SK-N-SH treated with all-trans-retinoic acid at 6 μM for 48 hours (cell line): Measurements from ENCODE around the gene CTNND2.

Experiments
- ATAC-seq: fragments of 200-7000 bp; cut with Tn5 transposase; 3 replicates; pipeline ENCODE4 v1.9.1; 2020; ENCODE audit warnings: mild to moderate bottlenecking, moderate library complexity
- ARNTL ChIP-seq: fragments of 450-650 bp; formaldehyde crosslinking; IDR thresholded peaks from 2 replicates; pipeline ENCODE4 v1.5.0; 2020; ENCODE audit warnings: low read depth, mild to moderate bottlenecking, moderate library complexity, borderline replicate concordance
- BACH2 ChIP-seq: fragments of 250-450 bp; sonication (Bioruptor Pico); IDR thresholded peaks from 2 replicates; pipeline ENCODE4 v1.9.0; 2021; ENCODE audit warnings: mild to moderate bottlenecking, borderline replicate concordance
- CREB5 ChIP-seq: fragments of 250-450 bp; sonication (Bioruptor Pico); IDR thresholded peaks from 2 replicates; pipeline ENCODE4 v1.5.1; 2020; ENCODE audit warnings: low read depth, mild to moderate bottlenecking, moderate library complexity
- CSRNP3 ChIP-seq: fragments of 250-450 bp; sonication (Bioruptor Pico); IDR thresholded peaks from 2 replicates; pipeline ENCODE4 v1.5.1; 2021; ENCODE audit warnings: mild to moderate bottlenecking, moderate library complexity
- ESRRG ChIP-seq: fragments of 250-450 bp; sonication (Bioruptor Pico); IDR thresholded peaks from 2 replicates; pipeline ENCODE4 v1.6.1; 2021; ENCODE audit warnings: mild to moderate bottlenecking
- OSR1 ChIP-seq: fragments of 250-450 bp; sonication (Bioruptor Pico); IDR thresholded peaks from 2 replicates; pipeline ENCODE4 v1.8.0; 2022; ENCODE audit warnings: moderate library complexity, mild to moderate bottlenecking, inconsistent platforms
- PATZ1 ChIP-seq: fragments of 250-450 bp; sonication (Bioruptor Pico); IDR thresholded peaks from 2 replicates; pipeline ENCODE4 v1.8.0; 2020; ENCODE audit warnings: mild to moderate bottlenecking, moderate library complexity, borderline replicate concordance
- PPARA ChIP-seq: fragments of 250-450 bp; sonication (Bioruptor Pico); IDR thresholded peaks from 2 replicates; pipeline ENCODE4 v1.5.0; 2020; ENCODE audit warnings: mild to moderate bottlenecking, borderline replicate concordance
- RARB ChIP-seq: fragments of 250-450 bp; sonication (Bioruptor Pico); IDR thresholded peaks from 2 replicates; pipeline ENCODE4 v1.8.0; 2021; ENCODE audit warnings: mild to moderate bottlenecking, moderate library complexity
- SNAI2 ChIP-seq: fragments of 250-450 bp; sonication (Bioruptor Pico); IDR thresholded peaks from 2 replicates; pipeline ENCODE4 v1.5.0; 2020; ENCODE audit warnings: mild to moderate bottlenecking, moderate library complexity
- TOX ChIP-seq: fragments of 250-450 bp; sonication (Bioruptor Pico); IDR thresholded peaks from 2 replicates; pipeline ENCODE4 v1.8.0; 2021; ENCODE audit warnings: mild to moderate bottlenecking, moderate library complexity, borderline replicate concordance
- TSHZ2 ChIP-seq: fragments of 250-450 bp; sonication (Bioruptor Pico); IDR thresholded peaks from 2 replicates; pipeline ENCODE4 v1.5.0; 2020; ENCODE audit warnings: mild to moderate bottlenecking, moderate library complexity
- ZFP3 ChIP-seq: fragments of 250-450 bp; sonication (Bioruptor Pico); IDR thresholded peaks from 2 replicates; pipeline ENCODE4 v1.5.0; 2020; ENCODE audit warnings: mild to moderate bottlenecking, moderate library complexity
- ZNF8 ChIP-seq: fragments of 450-650 bp; formaldehyde crosslinking; IDR thresholded peaks from 2 replicates; pipeline ENCODE4 v1.5.0; 2020; ENCODE audit warnings: mild to moderate bottlenecking, moderate library complexity

The CTNND2 gene

GRCh38 chr5:11239261-11240015, 664.8 kb downstream of the CTNND2 start (continued):
- TF ChIP-seq PATZ1 (CRISPR knock-in tag) (no peak), OSR1 (CRISPR knock-in tag) (no peak), RARB (no peak), CREB5 (CRISPR knock-in tag) (no peak), ARNTL (no peak), ESRRG (CRISPR knock-in tag) (no peak)

- TF ChIP-seq ARNTL (no peak), PATZ1 (CRISPR knock-in tag) (no peak), BACH2 (CRISPR knock-in tag) (no peak), TOX (CRISPR knock-in tag) (no peak), RARB (no peak), TSHZ2 (CRISPR knock-in tag) (no peak), PPARA (CRISPR knock-in tag) (no peak), CSRNP3 (CRISPR knock-in tag) (no peak)
- no peak for ATAC-seq
Observed at GRCh38 chr5:11234501-11234911, 669.7 kb downstream of the CTNND2 start.

GRCh38 chr5:11230890-11231289, 673.4 kb downstream of the CTNND2 start:
- no peak for ATAC-seq
- TF ChIP-seq BACH2 (CRISPR knock-in tag) (no peak), SNAI2 (CRISPR knock-in tag) (no peak), ARNTL (no peak), ESRRG (CRISPR knock-in tag) (no peak), ZFP3 (CRISPR knock-in tag) (no peak), CSRNP3 (CRISPR knock-in tag) (no peak)

GRCh38 chr5:11227064-11227463, 677.2 kb downstream of the CTNND2 start:
- ATAC-seq: no peak
- TF ChIP-seq ZNF8 (CRISPR knock-in tag): no peak
